ENCODE results near the gene AP1M2. TPM values are rescaled to one million over a fixed set of nuclear protein-coding genes. Genes with fewer than 3 reads are reported as not detected.

The AP1M2 gene
- total RNA-seq, 1 experiment from 2014 or later, result 126 TPM

DNA sequence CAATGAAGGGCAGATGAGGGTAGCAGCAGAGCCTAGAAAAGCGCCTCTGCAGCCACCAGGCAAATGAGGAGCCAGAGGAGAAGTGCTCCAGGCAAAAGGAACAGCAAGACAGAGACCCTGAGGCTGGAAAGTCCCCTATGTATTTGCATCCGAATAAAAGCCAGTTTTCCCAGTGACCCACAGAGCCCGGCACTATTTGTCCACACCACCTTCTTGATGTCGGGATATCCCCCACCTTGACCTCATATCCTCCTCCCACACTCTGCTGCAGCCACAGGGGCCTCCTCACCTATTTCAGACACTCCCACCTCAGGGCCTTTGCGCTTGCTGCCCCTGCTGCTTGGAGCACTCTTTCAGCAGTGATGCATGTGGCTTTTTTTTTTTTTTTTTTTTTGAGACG, 36.8 kb downstream of the AP1M2 start:
- Histone ChIP-seq H3K9me2 (ENCODE audit: insufficient read depth) (no peaks in the 10 kb centered on the region), H3K79me2 (ENCODE audit: low read depth) (0 out of 2 replicates have a peak, but pooled peaks cover 3% of the 10 kb centered on the region), H3K9me3 (ENCODE audit: insufficient read depth, low read depth) (no peaks in the 10 kb centered on the region), H3K4me2 (no peak overlapping the region), H3K4me1 (replicated peaks; ENCODE audit: insufficient read depth) (no peaks in the 10 kb centered on the region), H2AFZ (no peak overlapping the region), H3K27me3 (ENCODE audit: insufficient read depth, low read depth) (no peaks in the 10 kb centered on the region), H4K20me1 (ENCODE audit: insufficient read depth) (no peaks in the 10 kb centered on the region; the same call in 1 of the 2 replicates), H3K4me3 (no peak overlapping the region), H3K36me3 (ENCODE audit: low read depth) (peaks cover 11% of the 10 kb centered on the region; the same call in 1 of the 2 replicates), H3F3A (ENCODE audit: insufficient read depth, low read depth) (peaks cover 37% of the 10 kb centered on the region), H3K27ac (no peak overlapping the region)
- CTCF ChIA-PET, result no interaction called here
- intact Hi-C loops (cut with micrococcal nuclease; ENCODE audit: unreplicated experiment), result no loop called here
- no TSS peak for BruUV-seq (replicated peaks)
- POLR2A ChIA-PET (ENCODE audit: unreplicated experiment), result no interaction called here
- DNase-seq, result no peak
- no peak for TF ChIP-seq EZH2 (IDR thresholded peaks at IDR 0.05; ENCODE audit: low read depth)
- TF ChIP-seq, protein P1, sequence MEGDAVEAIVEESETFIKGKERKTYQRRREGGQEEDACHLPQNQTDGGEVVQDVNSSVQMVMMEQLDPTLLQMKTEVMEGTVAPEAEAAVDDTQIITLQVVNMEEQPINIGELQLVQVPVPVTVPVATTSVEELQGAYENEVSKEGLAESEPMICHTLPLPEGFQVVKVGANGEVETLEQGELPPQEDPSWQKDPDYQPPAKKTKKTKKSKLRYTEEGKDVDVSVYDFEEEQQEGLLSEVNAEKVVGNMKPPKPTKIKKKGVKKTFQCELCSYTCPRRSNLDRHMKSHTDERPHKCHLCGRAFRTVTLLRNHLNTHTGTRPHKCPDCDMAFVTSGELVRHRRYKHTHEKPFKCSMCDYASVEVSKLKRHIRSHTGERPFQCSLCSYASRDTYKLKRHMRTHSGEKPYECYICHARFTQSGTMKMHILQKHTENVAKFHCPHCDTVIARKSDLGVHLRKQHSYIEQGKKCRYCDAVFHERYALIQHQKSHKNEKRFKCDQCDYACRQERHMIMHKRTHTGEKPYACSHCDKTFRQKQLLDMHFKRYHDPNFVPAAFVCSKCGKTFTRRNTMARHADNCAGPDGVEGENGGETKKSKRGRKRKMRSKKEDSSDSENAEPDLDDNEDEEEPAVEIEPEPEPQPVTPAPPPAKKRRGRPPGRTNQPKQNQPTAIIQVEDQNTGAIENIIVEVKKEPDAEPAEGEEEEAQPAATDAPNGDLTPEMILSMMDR (conservative IDR thresholded peaks at IDR 0.05), result no peak

DNA sequence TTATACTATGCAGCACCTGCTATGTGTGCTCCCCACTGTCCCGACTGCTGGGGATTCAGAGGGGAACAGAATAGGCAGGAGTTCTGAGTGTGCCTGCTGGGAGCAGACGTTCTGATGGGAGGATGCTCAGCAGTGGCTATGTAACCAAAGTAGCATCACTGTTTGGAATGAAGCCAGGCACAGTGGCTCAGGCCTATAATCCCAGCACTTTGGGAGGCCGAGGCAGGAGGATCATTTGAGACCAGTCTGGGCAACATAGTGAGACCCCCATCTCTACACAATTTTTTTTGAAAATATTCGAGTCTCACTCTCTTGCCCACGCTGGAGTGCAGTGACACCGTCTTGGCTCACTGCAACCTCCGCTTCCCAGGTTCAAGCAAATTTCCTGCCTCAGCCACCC, 37.4 kb downstream of the AP1M2 start:
- H3K9me2 ChIP-seq (ENCODE audit: insufficient read depth), result no peaks in the 10 kb centered on the region
- intact Hi-C loops (cut with micrococcal nuclease; ENCODE audit: unreplicated experiment), result no loop called here
- H4K20me1 ChIP-seq (ENCODE audit: insufficient read depth), result no peaks in the 10 kb centered on the region; the same call in 1 of the 2 replicates
- TF ChIP-seq, protein P1 (conservative IDR thresholded peaks at IDR 0.05), result no peak
- H3F3A ChIP-seq (ENCODE audit: insufficient read depth, low read depth), result peaks cover 36% of the 10 kb centered on the region
- no peak overlapping the region for H3K4me3 ChIP-seq
- no peak for DNase-seq
- no TSS peak for BruUV-seq (replicated peaks)
- H3K27me3 ChIP-seq (ENCODE audit: insufficient read depth, low read depth), result no peaks in the 10 kb centered on the region
- peaks cover 3% of the 10 kb centered on the region; the same call in 1 of the 2 replicates for H3K4me1 ChIP-seq (replicated peaks; ENCODE audit: insufficient read depth)
- POLR2A ChIA-PET (ENCODE audit: unreplicated experiment), result no interaction called here
- no peaks in the 10 kb centered on the region for H3K9me3 ChIP-seq (ENCODE audit: insufficient read depth, low read depth)
- CTCF ChIA-PET, result no interaction called here
- H2AFZ ChIP-seq, result no peak overlapping the region
- H3K4me2 ChIP-seq, result no peak overlapping the region
- H3K79me2 ChIP-seq (ENCODE audit: low read depth), result 0 out of 2 replicates have a peak, but pooled peaks cover 6% of the 10 kb centered on the region
- 0 out of 2 replicates have a peak, but pooled peaks cover 8% of the 10 kb centered on the region for H3K36me3 ChIP-seq (ENCODE audit: low read depth)
- no peak overlapping the region for H3K27ac ChIP-seq

DNA sequence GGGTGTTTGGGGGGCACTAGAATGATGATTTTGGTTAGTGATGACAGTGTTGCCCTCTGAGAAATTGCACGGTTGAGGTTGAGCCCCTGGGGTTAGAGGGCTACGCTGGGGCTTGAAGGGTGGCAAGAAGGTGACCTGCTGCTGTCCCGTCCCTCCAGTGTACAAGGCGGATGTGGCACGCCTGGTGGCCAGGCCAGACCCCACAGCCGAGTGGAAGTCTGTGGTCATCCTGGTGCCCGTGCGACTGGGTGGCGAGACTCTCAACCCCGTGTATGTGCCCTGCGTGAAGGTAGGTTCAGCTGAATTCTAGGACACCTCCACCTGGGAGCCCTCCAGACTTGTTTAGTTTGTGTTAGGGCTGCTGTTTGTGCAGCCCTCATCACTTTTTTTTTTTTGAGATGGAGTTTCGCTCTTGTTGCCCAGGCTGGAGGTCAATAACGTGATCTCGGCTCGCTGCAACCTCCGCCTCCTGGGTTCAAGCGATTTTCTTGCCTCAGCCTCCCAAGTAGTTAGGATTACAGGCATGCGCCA, 38.3 kb downstream of the AP1M2 start:
- ChIA-PET POLR2A (ENCODE audit: unreplicated experiment) (no interaction called here), CTCF (no interaction called here)
- Histone ChIP-seq H3K4me3 (no peak overlapping the region), H3K36me3 (ENCODE audit: low read depth) (0 out of 2 replicates have a peak, but pooled peaks cover 8% of the 10 kb centered on the region), H2AFZ (no peak overlapping the region), H4K20me1 (ENCODE audit: insufficient read depth) (no peaks in the 10 kb centered on the region; the same call in 1 of the 2 replicates), H3K27me3 (ENCODE audit: insufficient read depth, low read depth) (no peaks in the 10 kb centered on the region), H3K9me3 (ENCODE audit: insufficient read depth, low read depth) (no peaks in the 10 kb centered on the region), H3K9me2 (ENCODE audit: insufficient read depth) (no peaks in the 10 kb centered on the region), H3K4me2 (no peak overlapping the region), H3F3A (ENCODE audit: insufficient read depth, low read depth) (peaks cover 28% of the 10 kb centered on the region; the same call in 1 of the 2 replicates), H3K4me1 (replicated peaks; ENCODE audit: insufficient read depth) (peaks cover 6% of the 10 kb centered on the region; the same call in 1 of the 2 replicates), H3K79me2 (ENCODE audit: low read depth) (peaks cover 10% of the 10 kb centered on the region), H3K27ac (no peak overlapping the region)
- no peak for DNase-seq
- BruUV-seq (replicated peaks), result no TSS peak
- TF ChIP-seq EZH2 (IDR thresholded peaks at IDR 0.05; ENCODE audit: low read depth), result no peak
- TF ChIP-seq, protein P1 (conservative IDR thresholded peaks at IDR 0.05), result no peak
- intact Hi-C loops (cut with micrococcal nuclease; ENCODE audit: unreplicated experiment), result no loop called here

All from PC-9 (cell line).